Measurements from ENCODE around the gene FTCD. TPM values are rescaled to one million over a fixed set of nuclear protein-coding genes. Genes with fewer than 3 reads are reported as not detected.

FTCD gene
- total RNA-seq, 1 donor from 2014 or later = 0.69 TPM

DNA sequence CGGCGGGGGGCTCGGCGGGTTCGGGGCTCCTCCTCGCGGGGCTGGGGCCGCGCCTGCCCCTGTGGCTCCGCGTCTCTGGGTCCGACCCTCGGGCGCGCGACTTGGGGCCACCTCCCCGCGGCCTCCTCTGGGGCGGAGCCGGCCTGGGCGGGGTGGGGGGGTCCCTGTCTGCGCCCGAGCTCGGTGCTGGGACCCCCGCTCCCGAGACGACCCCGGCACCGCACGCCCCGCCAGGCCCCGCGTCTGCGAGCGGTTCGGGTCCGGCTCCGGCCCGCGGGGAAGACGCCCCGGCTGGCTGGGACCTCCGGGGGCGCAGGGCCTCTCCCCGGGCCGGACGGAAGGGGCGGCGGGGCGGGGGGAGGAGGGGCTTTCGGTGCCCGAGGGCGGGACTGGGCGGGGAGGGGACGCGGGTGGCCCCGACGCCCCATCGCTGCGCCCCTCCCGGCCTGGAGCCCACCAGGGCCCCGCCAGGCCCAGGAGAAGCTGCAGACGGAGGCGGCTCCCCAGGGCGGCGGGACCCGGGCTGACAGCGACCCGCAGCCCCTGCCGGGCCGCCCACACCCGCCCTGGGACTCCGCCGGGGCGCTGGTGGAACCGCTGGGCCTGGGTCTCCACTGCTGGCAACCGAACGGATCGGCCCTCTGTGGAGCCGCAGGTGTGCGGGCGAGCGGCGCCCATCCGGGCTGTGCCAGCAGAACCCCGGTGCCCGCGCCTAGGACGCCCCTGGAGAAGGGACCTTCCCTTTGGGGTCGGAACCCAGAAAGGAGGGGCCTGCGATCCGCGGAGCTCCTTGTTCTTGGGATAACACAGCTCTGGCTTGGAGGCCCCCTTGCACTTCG, 56.9 kb downstream of the FTCD start:
- no peaks in the 10 kb centered on the region for H3K36me3 Mint-ChIP-seq (ENCODE audit: low read depth)
- POLR2A ChIA-PET = interaction anchor here (0.6 kb wide), 1 partner anchor 10 kb away, joined by 3 read pairs; no protein-coding TSS in a partner anchor
- H3K4me1 Mint-ChIP-seq = no peaks in the 10 kb centered on the region
- H3K4me3 Mint-ChIP-seq = peak overlapping the region; percentile 56
- TF ChIP-seq CTCF (IDR thresholded peaks at IDR 0.05) = no peak
- CTCF ChIA-PET = no interaction called here
- peaks cover 8% of the 10 kb centered on the region for H3K9me3 Mint-ChIP-seq
- peaks cover 42% of the 10 kb centered on the region for H3K27me3 Mint-ChIP-seq
- H3K27ac Mint-ChIP-seq = no peak overlapping the region
- DNase-seq (peak; percentile 15), ATAC-seq (ENCODE audit: low read depth) (no peak)
- intact Hi-C loops (cut with micrococcal nuclease) = no loop called here

DNA sequence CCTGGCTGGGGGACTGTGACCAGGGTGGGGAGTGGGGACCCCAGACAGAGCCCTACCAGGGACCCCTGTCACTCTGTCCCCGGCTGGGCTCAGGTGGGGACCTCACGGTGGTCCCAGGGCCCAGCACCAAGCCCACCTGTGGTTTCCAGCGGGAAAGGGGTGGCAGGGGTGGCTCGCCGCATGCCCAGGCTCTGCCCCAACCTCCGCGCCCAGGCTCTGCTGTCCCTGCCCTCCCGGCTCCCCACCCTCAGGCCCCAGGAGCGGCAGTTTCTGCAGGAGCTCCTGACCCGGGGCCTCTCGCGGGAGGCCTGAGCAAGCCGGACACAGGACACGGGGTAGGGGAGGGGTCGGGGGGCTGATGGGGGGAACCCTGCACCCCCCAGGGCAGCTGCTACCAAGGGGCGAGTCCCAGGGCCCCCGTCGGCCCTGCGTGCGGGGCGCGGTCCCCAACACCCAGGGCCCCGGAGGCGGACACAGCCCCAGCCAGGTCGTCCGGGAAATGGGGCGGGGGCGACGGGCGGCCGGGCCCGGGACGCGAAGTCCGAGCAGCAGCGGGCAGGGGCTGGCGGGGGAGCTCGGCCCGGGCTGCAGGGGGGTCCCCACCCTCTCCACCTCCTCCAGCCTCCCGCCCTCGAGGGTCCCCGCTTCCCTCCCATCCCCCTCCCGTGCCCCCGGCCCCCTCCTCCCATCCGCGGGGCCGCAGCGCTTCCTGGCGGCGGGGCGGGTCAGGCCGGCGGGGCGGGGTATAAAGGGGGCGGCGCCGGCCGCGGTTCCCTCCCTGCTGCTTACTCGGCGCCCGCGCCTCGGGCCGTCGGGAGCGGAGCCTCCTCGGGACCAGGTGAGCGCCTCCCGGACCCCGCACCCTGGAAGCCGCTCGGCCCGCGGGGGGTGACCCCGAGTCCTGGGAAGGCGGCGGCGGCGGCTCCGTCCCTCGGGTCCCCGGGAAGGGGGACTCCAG, 57.8 kb downstream of the FTCD start, which contains the start of gene COL6A2:
TSS of gene COL6A2 (plus strand) at position 777 of the 958 bp plus-strand sequence.
- TF ChIP-seq CTCF (IDR thresholded peaks at IDR 0.05) = no peak
- intact Hi-C loops (cut with micrococcal nuclease) = no loop called here
- ChIA-PET CTCF (no interaction called here), POLR2A (no interaction called here)
- Mint-ChIP-seq H3K36me3 (ENCODE audit: low read depth) (no peaks in the 10 kb centered on the region), H3K9me3 (peaks cover 4% of the 10 kb centered on the region), H3K27ac (no peak within 1 kb of the TSS), H3K4me1 (no peaks in the 10 kb centered on the region), H3K27me3 (peaks cover 34% of the 10 kb centered on the region), H3K4me3 (peak within 1 kb of the TSS; percentile 56)
- ATAC-seq (ENCODE audit: low read depth) (peak; percentile 90), DNase-seq (peak; percentile 35)

DNA sequence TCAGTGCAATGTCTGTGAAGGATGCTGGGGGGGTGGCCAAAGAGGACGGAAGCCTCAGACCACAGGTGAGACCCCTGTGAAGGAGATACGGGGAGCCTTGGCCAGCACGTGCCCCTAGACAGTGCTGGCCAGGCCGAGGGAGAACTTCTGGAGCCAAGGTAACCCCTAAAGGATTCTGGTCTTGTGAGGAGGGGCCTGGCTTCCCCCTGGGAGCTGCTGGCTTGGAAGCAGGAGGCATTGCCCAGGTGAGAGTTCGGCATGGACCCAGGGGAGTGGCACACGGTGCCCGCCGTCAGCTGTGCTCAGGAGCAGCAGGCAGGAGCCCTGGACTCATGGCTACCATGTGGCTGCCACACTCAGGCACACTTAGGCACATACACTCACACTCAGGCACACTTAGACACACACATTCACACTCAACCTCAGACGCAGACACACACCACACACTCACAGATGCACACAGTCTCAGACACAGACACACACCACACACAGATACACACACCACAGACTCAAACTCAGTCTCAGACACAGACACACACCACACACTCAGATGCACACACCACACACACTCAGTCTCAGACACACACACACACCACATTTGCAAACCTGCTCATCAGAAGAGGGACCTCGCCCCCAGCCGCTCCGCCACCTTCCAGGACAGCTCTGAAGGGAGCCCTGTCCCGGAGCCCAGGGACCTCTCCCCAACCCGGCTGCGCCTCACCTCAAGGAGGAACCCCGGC, 58.6 kb downstream of the FTCD start:
- ChIA-PET POLR2A (no interaction called here), CTCF (no interaction called here)
- no peaks in the 10 kb centered on the region for H3K4me1 Mint-ChIP-seq
- H3K4me3 Mint-ChIP-seq = peak overlapping the region; percentile 8
- H3K27me3 Mint-ChIP-seq = peaks cover 29% of the 10 kb centered on the region
- H3K36me3 Mint-ChIP-seq (ENCODE audit: low read depth) = no peaks in the 10 kb centered on the region
- ATAC-seq (ENCODE audit: low read depth) (no peak), DNase-seq (peak; percentile 15)
- TF ChIP-seq CTCF (IDR thresholded peaks at IDR 0.05) = no peak
- no peak overlapping the region for H3K27ac Mint-ChIP-seq
- intact Hi-C loops (cut with micrococcal nuclease) = no loop called here
- H3K9me3 Mint-ChIP-seq = no peaks in the 10 kb centered on the region

DNA sequence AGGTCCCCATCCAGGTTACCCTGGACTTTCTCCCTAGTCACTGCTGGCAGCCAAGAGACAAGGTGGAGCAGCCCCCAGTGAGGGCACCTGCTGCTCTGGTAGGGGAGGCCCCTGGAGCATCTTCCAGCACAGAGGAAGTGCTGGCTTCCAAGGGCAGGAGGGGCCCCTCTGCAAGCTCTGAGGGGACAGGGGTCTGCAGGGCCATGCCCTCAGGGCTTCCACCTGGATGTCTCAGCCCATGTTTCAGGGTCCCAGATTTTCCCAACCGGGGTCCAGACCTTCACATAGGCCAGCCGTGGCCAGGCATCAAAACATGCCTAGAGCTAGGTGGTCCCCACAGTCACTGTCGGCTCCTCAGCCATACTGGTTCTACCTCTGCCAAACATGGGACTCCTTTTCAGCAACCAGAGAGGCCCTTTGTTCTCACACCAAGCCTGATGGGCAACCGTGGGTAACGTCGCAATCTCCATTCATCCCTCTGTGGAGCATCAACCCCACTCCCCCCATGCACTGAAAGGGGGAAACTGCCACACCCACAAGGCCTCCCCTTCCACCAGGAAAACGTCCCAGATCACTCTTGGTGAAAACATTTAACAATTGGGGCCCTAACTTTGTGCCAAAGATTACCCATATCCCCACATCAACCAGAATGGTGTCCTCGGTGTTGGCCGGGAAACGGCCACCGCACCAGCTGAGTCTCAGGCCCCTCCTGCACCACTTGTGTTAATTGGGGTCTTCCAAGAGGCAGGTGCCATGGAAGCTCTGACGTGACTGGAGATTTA, 59.4 kb downstream of the FTCD start:
- ATAC-seq (ENCODE audit: low read depth) (no peak), DNase-seq (no peak)
- POLR2A ChIA-PET = no interaction called here
- peaks cover 4% of the 10 kb centered on the region for H3K9me3 Mint-ChIP-seq
- intact Hi-C loops (cut with micrococcal nuclease) = no loop called here
- no peaks in the 10 kb centered on the region for H3K4me1 Mint-ChIP-seq
- peaks cover 22% of the 10 kb centered on the region for H3K27me3 Mint-ChIP-seq
- CTCF ChIA-PET = no interaction called here
- H3K27ac Mint-ChIP-seq = no peak overlapping the region
- no peaks in the 10 kb centered on the region for H3K36me3 Mint-ChIP-seq (ENCODE audit: low read depth)
- H3K4me3 Mint-ChIP-seq = no peak overlapping the region
- TF ChIP-seq CTCF (IDR thresholded peaks at IDR 0.05) = no peak

All from activated B cell treated with CpG ODN at 0.5 μM for 24 hours (primary cell).